ENCODE results near the gene COL5A2. TPM values are rescaled to one million over a fixed set of nuclear protein-coding genes. Genes with fewer than 3 reads are reported as not detected.

Gene COL5A2
- total RNA-seq, 6 experiments from 2014 or later = 5.7 to 17.6 (median 8.6) TPM

DNA sequence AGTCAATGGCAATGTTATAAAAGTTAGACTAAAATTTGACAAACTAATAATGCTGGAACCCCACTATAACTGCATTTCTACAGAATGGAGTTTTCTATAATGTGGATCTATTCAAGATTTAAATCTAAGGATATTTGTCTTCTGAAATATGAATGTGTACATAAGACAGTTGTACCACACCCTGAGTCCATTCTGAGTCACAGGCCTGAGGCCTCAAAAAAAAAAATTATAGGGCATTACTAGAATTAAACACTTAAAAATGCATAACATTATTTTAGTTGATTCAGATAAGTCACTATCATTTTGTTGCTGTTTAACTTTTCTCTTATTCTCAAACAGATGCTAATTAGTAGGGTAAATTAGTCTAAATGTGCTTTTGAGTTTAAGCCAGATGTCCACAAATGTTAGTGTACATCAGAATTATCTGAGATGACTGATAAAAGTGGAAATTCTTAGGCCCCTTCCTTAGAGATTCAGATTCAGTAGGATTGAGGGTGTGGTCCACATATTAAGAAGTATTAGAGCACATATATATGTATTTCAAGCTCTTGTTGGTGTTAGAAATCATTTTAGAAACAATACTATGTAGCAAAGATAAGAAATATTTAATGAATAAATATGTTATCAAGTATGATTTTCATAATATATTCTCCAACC is 42.4 kb upstream of the COL5A2 start:
- Histone ChIP-seq H3K36me3 (no peaks in the 10 kb centered on the region), H3K27ac (no peak overlapping the region), H3K4me1 (no peaks in the 10 kb centered on the region), H3K9me3 (no peaks in the 10 kb centered on the region), H3K4me3 (no peak overlapping the region), H3K27me3 (no peaks in the 10 kb centered on the region)
- no peak for ATAC-seq
- TF ChIP-seq POLR2A (IDR thresholded peaks at IDR 0.05) = no peak
- TF ChIP-seq, protein P1, sequence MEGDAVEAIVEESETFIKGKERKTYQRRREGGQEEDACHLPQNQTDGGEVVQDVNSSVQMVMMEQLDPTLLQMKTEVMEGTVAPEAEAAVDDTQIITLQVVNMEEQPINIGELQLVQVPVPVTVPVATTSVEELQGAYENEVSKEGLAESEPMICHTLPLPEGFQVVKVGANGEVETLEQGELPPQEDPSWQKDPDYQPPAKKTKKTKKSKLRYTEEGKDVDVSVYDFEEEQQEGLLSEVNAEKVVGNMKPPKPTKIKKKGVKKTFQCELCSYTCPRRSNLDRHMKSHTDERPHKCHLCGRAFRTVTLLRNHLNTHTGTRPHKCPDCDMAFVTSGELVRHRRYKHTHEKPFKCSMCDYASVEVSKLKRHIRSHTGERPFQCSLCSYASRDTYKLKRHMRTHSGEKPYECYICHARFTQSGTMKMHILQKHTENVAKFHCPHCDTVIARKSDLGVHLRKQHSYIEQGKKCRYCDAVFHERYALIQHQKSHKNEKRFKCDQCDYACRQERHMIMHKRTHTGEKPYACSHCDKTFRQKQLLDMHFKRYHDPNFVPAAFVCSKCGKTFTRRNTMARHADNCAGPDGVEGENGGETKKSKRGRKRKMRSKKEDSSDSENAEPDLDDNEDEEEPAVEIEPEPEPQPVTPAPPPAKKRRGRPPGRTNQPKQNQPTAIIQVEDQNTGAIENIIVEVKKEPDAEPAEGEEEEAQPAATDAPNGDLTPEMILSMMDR (IDR thresholded peaks at IDR 0.05) = no peak
- DNase-seq = no peak
- intact Hi-C loops (cut with DNase I) = no loop called here

DNA sequence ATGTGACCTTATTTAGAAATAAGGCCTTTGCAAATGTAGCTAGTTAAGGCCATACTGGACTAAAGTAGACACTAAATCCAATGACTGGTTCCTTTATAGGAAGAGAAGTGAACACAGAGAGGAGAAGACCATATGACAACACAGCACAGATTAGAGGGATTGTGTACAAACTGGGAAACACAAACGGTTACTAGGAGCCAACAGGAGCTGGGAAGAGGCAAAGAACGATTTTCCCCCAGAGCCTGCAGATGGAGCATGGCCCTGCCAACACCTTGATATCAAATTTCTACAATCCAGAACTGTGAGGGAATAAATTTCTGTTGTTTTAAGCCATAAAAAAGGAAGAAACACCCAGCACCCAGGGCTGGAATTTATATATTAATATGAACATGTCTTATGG is 38.7 kb upstream of the COL5A2 start:
- no peaks in the 10 kb centered on the region for H3K4me1 ChIP-seq
- no peak for TF ChIP-seq POLR2A (IDR thresholded peaks at IDR 0.05)
- TF ChIP-seq, protein P1 (IDR thresholded peaks at IDR 0.05) = no peak
- H3K4me3 ChIP-seq = no peak overlapping the region
- no peaks in the 10 kb centered on the region for H3K9me3 ChIP-seq
- 54% methylated on average over 2 of the region's 2 CpGs for WGBS (ENCODE audit: insufficient coverage, low coverage, low lambda C conversion rate, missing lambda C conversion rate)
- ATAC-seq = no peak
- no peaks in the 10 kb centered on the region for H3K27me3 ChIP-seq
- intact Hi-C loops (cut with DNase I) = no loop called here
- H3K27ac ChIP-seq = no peak overlapping the region
- DNase-seq = no peak
- no peaks in the 10 kb centered on the region for H3K36me3 ChIP-seq

DNA sequence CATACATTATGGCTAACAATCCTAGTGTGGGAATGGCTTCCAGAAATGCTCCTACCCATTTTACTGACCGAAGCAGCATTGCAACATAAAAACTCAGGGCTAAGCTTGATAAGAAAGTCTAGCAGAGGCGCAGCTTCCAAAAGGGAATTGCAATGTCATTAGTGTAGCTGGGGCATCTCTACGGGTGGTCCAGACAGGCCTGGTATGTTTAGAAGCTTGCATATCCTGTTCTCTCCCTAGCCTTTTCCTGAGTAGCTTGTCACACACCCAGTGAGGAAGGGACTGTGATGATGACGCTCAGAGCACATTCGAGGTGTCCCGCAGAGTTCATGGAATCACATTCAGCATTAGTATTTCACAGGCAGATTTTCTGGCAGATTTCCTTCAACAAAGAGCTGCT is 38.0 kb upstream of the COL5A2 start:
- no peaks in the 10 kb centered on the region for H3K9me3 ChIP-seq

DNA sequence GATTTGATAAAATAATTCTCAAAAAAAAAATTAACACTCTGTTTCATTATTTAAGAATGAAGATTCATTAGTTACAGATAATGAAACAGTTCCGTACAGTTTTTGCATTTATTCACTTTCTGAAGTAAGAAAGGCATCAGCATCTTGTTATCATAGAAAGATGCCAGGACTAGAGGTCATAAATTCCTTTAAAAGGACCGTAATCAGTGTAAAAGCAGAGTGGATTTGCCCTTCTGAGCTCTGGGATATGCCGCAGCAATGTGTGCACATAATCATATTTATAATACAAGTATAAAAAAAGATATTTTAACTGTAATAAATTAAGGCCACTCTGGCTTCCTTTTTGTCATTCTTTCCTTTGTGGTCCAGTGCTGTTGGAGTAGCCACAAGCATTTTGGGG is 37.5 kb upstream of the COL5A2 start:
- no peak overlapping the region for H3K27ac ChIP-seq
- H3K4me3 ChIP-seq = no peak overlapping the region
- no peaks in the 10 kb centered on the region for H3K27me3 ChIP-seq
- no peaks in the 10 kb centered on the region for H3K4me1 ChIP-seq
- WGBS (ENCODE audit: insufficient coverage, low coverage, low lambda C conversion rate, missing lambda C conversion rate) = 80% methylated on average over 3 of the region's 3 CpGs
- H3K9me3 ChIP-seq = no peaks in the 10 kb centered on the region
- DNase-seq (no peak), ATAC-seq (no peak)
- TF ChIP-seq, protein P1 (IDR thresholded peaks at IDR 0.05) = no peak
- no peak for TF ChIP-seq POLR2A (IDR thresholded peaks at IDR 0.05)
- H3K36me3 ChIP-seq = no peaks in the 10 kb centered on the region
- intact Hi-C loops (cut with DNase I) = no loop called here

More for the DNA sequence above, 38.0 kb upstream of the COL5A2 start:
- ATAC-seq (no peak), DNase-seq (no peak)
- TF ChIP-seq, protein P1 (IDR thresholded peaks at IDR 0.05) = no peak
- no peak for TF ChIP-seq POLR2A (IDR thresholded peaks at IDR 0.05)
- intact Hi-C loops (cut with DNase I) = no loop called here
- no peaks in the 10 kb centered on the region for H3K4me1 ChIP-seq
- no peaks in the 10 kb centered on the region for H3K27me3 ChIP-seq
- no peaks in the 10 kb centered on the region for H3K36me3 ChIP-seq
- 38% methylated on average over 5 of the region's 6 CpGs for WGBS (ENCODE audit: insufficient coverage, low coverage, low lambda C conversion rate, missing lambda C conversion rate)
- H3K4me3 ChIP-seq = no peak overlapping the region
- no peak overlapping the region for H3K27ac ChIP-seq

DNA sequence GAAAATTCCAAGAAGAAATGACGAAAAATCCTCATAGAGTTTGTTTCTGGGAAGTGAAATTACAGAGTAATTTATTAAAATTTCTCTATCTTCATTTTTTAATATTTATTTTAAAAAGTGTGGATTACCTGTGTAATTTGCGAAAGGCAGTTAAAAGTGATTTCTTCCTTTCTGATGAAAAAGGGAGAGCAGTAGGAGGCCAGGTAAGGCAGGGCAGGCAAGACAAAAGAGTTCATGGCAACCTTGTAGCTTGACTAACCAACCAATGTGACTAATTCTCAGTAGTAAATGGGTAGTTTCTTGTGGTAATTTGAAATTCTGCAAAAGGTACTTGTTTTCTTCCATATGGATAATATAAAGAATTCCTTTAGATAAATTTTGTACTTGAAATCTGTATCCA is 34.9 kb upstream of the COL5A2 start:
- Histone ChIP-seq H3K36me3 (no peaks in the 10 kb centered on the region), H3K9me3 (no peaks in the 10 kb centered on the region), H3K4me3 (no peak overlapping the region), H3K27me3 (no peaks in the 10 kb centered on the region), H3K27ac (no peak overlapping the region), H3K4me1 (no peaks in the 10 kb centered on the region)
- intact Hi-C loops (cut with DNase I) = no loop called here
- 89% methylated on average over 2 of the region's 2 CpGs for WGBS (ENCODE audit: insufficient coverage, low coverage, low lambda C conversion rate, missing lambda C conversion rate)
- TF ChIP-seq, protein P1 (IDR thresholded peaks at IDR 0.05) = no peak
- no peak for TF ChIP-seq POLR2A (IDR thresholded peaks at IDR 0.05)
- DNase-seq (no peak), ATAC-seq (no peak)

All from right lobe of liver (tissue), 6 donors.